Sigmoid colon (tissue), 7 donors: ENCODE data around the gene COPS3. TPM values are rescaled to one million over a fixed set of nuclear protein-coding genes. Genes with fewer than 3 reads are reported as not detected.
"Not testable (repeated sequence)": the region's sequence is repeated elsewhere in the genome, so short reads cannot be mapped to it uniquely, and the experiment has no call there.

Source experiments
- DNase-seq: peaks from one replicate; pipeline ENCODE4 v3.0.0-alpha.2; 2019
- H3K27ac ChIP-seq, 4 donors: fragments of 200-600 bp; sonication (generic); one replicate each; pipeline ENCODE4 v1.5.1; 2016 to 2019; ENCODE audit warnings: mild to moderate bottlenecking in 1 of 4
- H3K27me3 ChIP-seq, 3 donors: fragments of 200-600 bp; sonication (generic); one replicate each; pipeline ENCODE4 v1.5.1; 2019; ENCODE audit warnings: mild to moderate bottlenecking in 1 of 3
- H3K36me3 ChIP-seq, 4 donors: fragments of 200-600 bp; sonication (generic); one replicate each; pipeline ENCODE4 v1.5.1; 2016 to 2019
- H3K4me1 ChIP-seq, 4 donors: fragments of 200-600 bp; sonication (generic); one replicate each; pipeline ENCODE4 v1.5.1; 2017 to 2019
- H3K4me3 ChIP-seq, 4 donors: fragments of 200-600 bp; sonication (generic); one replicate each; pipeline ENCODE4 v1.5.1; 2017 to 2019; ENCODE audit warnings: mild to moderate bottlenecking in 2 of 4, moderate library complexity in 1 of 4
- H3K9me3 ChIP-seq, 4 donors: fragments of 200-600 bp in 3 of 4; sonication (generic) in 3 of 4; one replicate each; pipeline versions ENCODE4 v1.5.1 to v1.6.1; 2013 to 2019
- CTCF ChIP-seq, 4 experiments: fragments of 450-650 bp in 3 of 4; fragments of 200-600 bp in 1 of 4; IDR thresholded peaks; one replicate each; pipeline ENCODE4 v1.5.1; 2016 to 2019; ENCODE audit warnings: antibody characterized with exemption in 4 of 4, mild to moderate bottlenecking in 3 of 4, moderate library complexity in 2 of 4
- EP300 ChIP-seq, 4 donors: sonication (generic); formaldehyde crosslinking; IDR thresholded peaks; one replicate each; pipeline ENCODE4 v1.6.1; 2017; ENCODE audit warnings: antibody characterized with exemption in 4 of 4
- POLR2A ChIP-seq, 2 donors: fragments of 450-650 bp; IDR thresholded peaks; one replicate each; pipeline ENCODE4 v1.6.1; 2016; ENCODE audit warnings: antibody characterized with exemption in 2 of 2, mild to moderate bottlenecking in 2 of 2, moderate library complexity in 2 of 2
- POLR2AphosphoS5 ChIP-seq, 4 donors: sonication (generic); formaldehyde crosslinking; IDR thresholded peaks; one replicate each; pipeline ENCODE4 v1.6.1; 2017; ENCODE audit warnings: antibody characterized with exemption in 4 of 4
- WGBS, 2 donors: extraction: QIAGEN DNeasy Blood & Tissue Kit; methylation state at CpG; one replicate each; pipeline ENCODE4 v1.1.7; 2013; 5-methylcytosine and 5-hydroxymethylcytosine counted together
- intact Hi-C: fragments of 100-400 bp; cut with DNase I; formaldehyde crosslinking; loops from one replicate; pipeline ENCODE4 v1.15.1; 2023
- polyA plus RNA-seq, 3 donors: library from polyadenylated mRNA; stranded (reverse); fragments of 200-250 nt; gene quantifications; one replicate each; pipeline ENCODE4 v1.2.3, GENCODE V29; 2013
- total RNA-seq, 4 donors: library from RNA; depleted of rRNA; stranded (reverse); fragments of >200 nt; gene quantifications; one replicate each; pipeline ENCODE4 v1.1.0, GENCODE V29; 2016
- donor health status: healthy with polysubstance abuse.
- donor health status: Bipolar disorder and iron deficiency.
- donor health status: healthy.

Gene COPS3
- total and polyA plus RNA-seq, 7 donors, result 44.6 to 105 (median 56.8) TPM

- TF ChIP-seq CTCF (IDR thresholded peaks at IDR 0.05) (no peak), POLR2A (IDR thresholded peaks at IDR 0.05) (no peak), EP300 (IDR thresholded peaks at IDR 0.05) (no peak), POLR2AphosphoS5 (IDR thresholded peaks at IDR 0.05) (no peak)
- DNase-seq, result no peak
- H3K27ac ChIP-seq, result no peak overlapping the region
- no peaks in the 10 kb centered on the region for H3K4me1 ChIP-seq
- intact Hi-C loops, result no loop called here
- no peaks in the 10 kb centered on the region for H3K9me3 ChIP-seq
- H3K4me3 ChIP-seq, result no peak overlapping the region
- H3K27me3 ChIP-seq, result no peaks in the 10 kb centered on the region
- peaks cover 38 to 98% (median 58%) of the 10 kb centered on the region in 4 donors for H3K36me3 ChIP-seq
- WGBS, 2 donors, result 91 to 93% methylated on average over 7 of the region's 7 CpGs
Measured at GRCh38 chr17:17258011-17258410, 23.0 kb downstream of the COPS3 start.

GRCh38 chr17:17256316-17256715 is 24.7 kb downstream of the COPS3 start:
- DNase-seq, result no peak
- H3K27me3 ChIP-seq, result no peaks in the 10 kb centered on the region
- no peak overlapping the region for H3K27ac ChIP-seq
- TF ChIP-seq POLR2A (IDR thresholded peaks at IDR 0.05) (no peak), POLR2AphosphoS5 (IDR thresholded peaks at IDR 0.05) (no peak), EP300 (IDR thresholded peaks at IDR 0.05) (no peak), CTCF (IDR thresholded peaks at IDR 0.05) (no peak)
- no peak overlapping the region for H3K4me3 ChIP-seq
- H3K4me1 ChIP-seq, result no peaks in the 10 kb centered on the region
- no peaks in the 10 kb centered on the region for H3K9me3 ChIP-seq
- intact Hi-C loops, result no loop called here
- WGBS, 2 donors, result 98 to 99% methylated on average over 1 of the region's 1 CpG
- peaks cover 34 to 99% (median 59%) of the 10 kb centered on the region in 4 donors for H3K36me3 ChIP-seq

GRCh38 chr17:17255689-17256088 is 25.4 kb downstream of the COPS3 start:
- H3K4me3 ChIP-seq, DNase-seq, intact Hi-C loops, H3K27me3 ChIP-seq, H3K9me3 ChIP-seq, H3K27ac ChIP-seq, H3K4me1 ChIP-seq: not testable (repeated sequence)
- H3K36me3 ChIP-seq, result peaks cover 31 to 98% (median 54%) of the 10 kb centered on the region in 4 donors
- WGBS, 2 donors, result 93 to 94% methylated on average over 11 of the region's 11 CpGs

GRCh38 chr17:17254036-17254435 is 27.0 kb downstream of the COPS3 start:
- no peak for DNase-seq
- H3K4me1 ChIP-seq, result no peaks in the 10 kb centered on the region
- no peak overlapping the region for H3K4me3 ChIP-seq
- intact Hi-C loops, result no loop called here
- H3K36me3 ChIP-seq, result peaks cover 16 to 97% (median 41%) of the 10 kb centered on the region in 4 donors
- H3K9me3 ChIP-seq, result no peaks in the 10 kb centered on the region
- no peak overlapping the region for H3K27ac ChIP-seq
- WGBS, 2 donors, result 92 to 93% methylated on average over 3 of the region's 3 CpGs
- TF ChIP-seq POLR2A (IDR thresholded peaks at IDR 0.05), result no peak
- TF ChIP-seq CTCF (IDR thresholded peaks at IDR 0.05), result no peak
- no peak for TF ChIP-seq EP300 (IDR thresholded peaks at IDR 0.05)
- no peak for TF ChIP-seq POLR2AphosphoS5 (IDR thresholded peaks at IDR 0.05)
- H3K27me3 ChIP-seq, result no peaks in the 10 kb centered on the region

- no peak overlapping the region for H3K4me3 ChIP-seq
- H3K4me1 ChIP-seq, result no peaks in the 10 kb centered on the region
- 86 to 90% methylated on average over 3 of the region's 3 CpGs for WGBS, 2 donors
- no peak for DNase-seq
- TF ChIP-seq CTCF (IDR thresholded peaks at IDR 0.05), result no peak
- TF ChIP-seq POLR2AphosphoS5 (IDR thresholded peaks at IDR 0.05), result no peak
- no peak for TF ChIP-seq EP300 (IDR thresholded peaks at IDR 0.05)
- TF ChIP-seq POLR2A (IDR thresholded peaks at IDR 0.05), result no peak
- no peak overlapping the region for H3K27ac ChIP-seq
- peaks cover 16 to 97% (median 41%) of the 10 kb centered on the region in 4 donors for H3K36me3 ChIP-seq
- H3K27me3 ChIP-seq, result no peaks in the 10 kb centered on the region
- intact Hi-C loops, result no loop called here
- no peaks in the 10 kb centered on the region for H3K9me3 ChIP-seq
Measured at GRCh38 chr17:17253406-17253805, 27.6 kb downstream of the COPS3 start.
